EL (cell line): ENCODE measurements around the gene NXT1.
"Not testable (repeated sequence)": the region's sequence is repeated elsewhere in the genome, so short reads cannot be mapped to it uniquely, and the experiment has no call there.

ENCODE experiments used
- DNase-seq: peaks from one replicate; pipeline ENCODE4 v3.0.0-alpha.2; 2016

NXT1 gene

GRCh38 chr20:23350196-23350903 lies at the start of gene NXT1:
Gene NXT1, plus strand, starts transcription at chr20:23350791. Its CDS starts 3,251 bp downstream, at chr20:23354042.
- peak; percentile 99 for DNase-seq

GRCh38 chr20:23301436-23302050 lies 49.0 kb upstream of the NXT1 start:
- no peak for DNase-seq

- no peak for DNase-seq
These were observed 48.2 kb upstream of the NXT1 start for GRCh38 chr20:23302386-23302785.

- DNase-seq = no peak
These were observed 47.8 kb upstream of the NXT1 start for GRCh38 chr20:23302801-23303200.

DNA sequence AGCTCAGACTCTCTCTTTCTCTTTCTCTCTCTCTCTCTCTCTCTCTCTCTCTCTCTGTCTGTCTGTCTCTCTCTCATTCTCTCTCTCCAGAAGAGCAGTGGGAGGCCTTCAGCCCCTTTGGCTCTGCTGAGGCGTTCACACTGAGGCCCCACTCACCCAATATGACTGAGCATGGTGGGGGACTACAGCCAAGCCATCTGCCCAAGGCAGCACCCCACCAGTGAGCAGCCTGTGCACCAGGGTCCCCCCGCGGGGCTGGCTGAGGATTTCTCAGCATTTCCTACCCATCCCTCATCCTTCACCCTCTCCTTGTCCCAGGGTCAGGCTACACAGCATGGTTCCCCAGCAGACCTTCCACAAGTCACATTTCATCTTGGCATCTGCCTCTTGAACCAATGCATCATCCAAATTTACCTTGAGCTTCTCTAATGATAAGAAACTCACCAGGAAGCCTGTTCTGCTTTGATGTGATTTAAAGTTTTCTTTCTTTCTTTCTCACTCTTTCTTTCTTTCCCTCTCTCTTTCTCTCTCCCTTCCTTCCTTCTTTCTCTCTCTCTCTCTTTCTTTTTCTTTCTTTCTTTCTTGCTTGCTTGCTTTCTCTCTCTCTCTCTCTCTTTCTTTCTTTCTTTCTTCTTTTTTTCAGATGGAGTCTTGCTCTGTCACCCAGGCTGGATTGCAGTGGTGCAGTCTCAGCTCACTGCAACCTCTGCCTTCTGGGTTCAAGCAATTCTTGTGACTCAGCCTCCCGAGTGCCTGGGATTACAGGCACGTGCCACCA lies 47.1 kb upstream of the NXT1 start:
- no peak for DNase-seq

DNA sequence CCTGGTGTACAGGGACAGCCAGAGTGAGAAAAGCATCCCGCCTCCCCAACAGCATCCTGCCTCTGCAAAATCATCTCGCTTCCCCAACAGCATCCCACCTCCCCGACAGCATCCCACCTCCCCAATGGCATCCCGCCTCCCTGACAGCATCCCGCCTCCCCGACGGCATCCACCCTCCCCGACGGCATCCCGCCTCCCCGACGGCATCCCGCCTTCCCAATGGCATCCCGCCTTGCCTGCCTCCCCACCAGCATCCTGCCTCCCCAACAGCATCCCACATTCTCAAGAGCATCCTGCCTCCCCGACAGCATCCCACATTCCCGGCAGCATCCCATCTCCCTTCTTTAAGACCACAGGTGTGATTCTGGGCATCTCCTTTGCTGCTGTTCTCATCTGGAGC lies 46.0 kb upstream of the NXT1 start:
- no peak for DNase-seq

- no peak for DNase-seq
These were observed 45.5 kb upstream of the NXT1 start for GRCh38 chr20:23305098-23305497.

DNA sequence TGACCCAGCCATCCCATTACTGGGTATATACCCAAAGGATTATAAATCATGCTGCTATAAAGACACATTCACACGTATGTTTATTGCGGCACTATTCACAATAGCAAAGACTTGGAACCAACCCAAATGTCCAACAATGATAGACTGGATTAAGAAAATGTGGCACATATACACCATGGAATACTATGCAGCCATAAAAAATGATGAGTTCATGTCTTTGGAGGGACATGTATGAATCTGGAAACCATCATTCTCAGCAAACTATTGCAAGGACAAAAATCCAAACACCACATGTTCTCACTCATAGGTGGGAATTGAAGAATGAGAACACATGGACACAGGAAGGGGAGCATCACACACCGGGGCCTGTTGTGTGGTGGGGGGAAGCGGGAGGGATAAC lies 43.2 kb upstream of the NXT1 start:
- DNase-seq = not testable (repeated sequence)

DNA sequence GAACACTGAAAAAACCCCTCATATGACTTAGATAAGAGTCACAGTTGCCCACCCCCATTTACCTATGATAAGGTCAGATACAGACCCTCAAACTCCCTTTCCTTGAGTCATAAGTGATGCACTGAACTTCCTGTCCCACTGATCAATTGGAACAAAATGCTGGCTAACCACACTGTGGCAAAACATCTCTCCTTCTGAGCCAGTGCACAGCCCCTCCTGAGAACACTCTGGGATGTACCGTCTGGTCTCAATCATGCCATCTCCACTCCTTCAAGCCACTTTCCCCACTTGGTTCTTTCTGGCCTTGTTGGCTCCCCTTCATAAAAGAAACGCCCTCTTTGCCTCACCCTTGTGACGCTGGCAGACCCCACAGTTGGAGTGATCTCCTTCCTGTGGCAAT lies 42.6 kb upstream of the NXT1 start:
- DNase-seq = no peak

- DNase-seq = no peak
These were observed 41.7 kb upstream of the NXT1 start for GRCh38 chr20:23308908-23309307.

GRCh38 chr20:23309781-23310180 lies 40.8 kb upstream of the NXT1 start:
- DNase-seq = no peak

GRCh38 chr20:23311947-23312506 lies 38.6 kb upstream of the NXT1 start:
- no peak for DNase-seq

DNA sequence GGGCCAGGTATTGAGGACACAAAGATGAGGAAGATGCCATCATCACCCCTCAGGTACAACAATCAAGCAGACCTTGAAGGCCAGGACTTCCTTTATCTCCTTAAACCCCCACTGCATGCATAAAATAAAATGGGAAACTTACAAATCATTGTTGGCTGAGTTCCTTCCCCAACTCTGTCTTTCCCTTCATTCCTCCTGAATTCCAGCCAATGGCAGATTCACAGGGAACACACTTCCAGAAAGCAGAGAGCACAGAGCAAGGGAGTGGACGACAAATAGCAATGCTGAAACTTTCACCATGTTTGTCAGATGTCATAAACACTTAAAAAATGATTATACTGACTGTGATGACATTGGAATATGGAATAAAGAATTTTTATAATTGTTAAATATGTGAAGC lies 37.3 kb upstream of the NXT1 start:
- DNase-seq = no peak

DNA sequence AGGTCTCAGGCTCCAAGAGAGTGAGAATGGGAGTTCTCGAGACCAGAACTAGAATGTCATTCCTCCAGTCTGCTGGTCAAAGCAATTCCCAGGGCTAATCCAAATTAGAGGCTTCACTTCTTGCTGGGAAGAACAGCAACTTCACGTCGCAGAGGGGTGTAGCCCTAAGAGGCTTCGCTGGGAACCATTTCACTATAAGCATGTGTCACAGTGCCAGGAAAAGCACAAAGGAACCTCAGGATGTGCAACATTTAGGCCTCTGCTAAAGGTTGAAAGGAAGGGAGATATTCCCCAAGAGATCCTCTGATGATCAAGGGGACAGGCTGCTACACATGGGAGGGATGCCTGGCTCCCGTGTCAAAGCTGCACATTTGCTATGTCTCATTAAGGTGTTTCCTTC lies 35.9 kb upstream of the NXT1 start:
- no peak for DNase-seq

GRCh38 chr20:23315099-23315498 lies 35.5 kb upstream of the NXT1 start:
- DNase-seq = no peak

DNA sequence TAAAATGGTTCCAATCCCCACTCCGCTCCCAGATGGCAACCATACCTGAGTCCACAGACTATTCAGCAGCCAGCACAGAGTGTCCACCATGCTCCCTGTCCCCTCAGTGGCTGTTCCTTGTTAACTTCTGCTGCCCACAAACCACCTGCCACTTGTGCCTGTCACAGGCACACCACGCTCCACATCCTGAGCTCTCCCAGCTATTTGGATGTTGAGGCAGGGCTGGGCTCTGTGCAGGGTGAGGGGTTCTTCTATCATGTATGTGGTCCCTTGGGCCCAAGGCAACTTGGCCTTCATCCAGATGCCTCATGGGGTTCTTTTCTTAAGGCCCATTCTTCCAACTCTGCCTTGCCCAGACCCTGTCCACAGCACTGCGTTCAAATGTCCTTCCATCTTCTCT lies 34.0 kb upstream of the NXT1 start:
- DNase-seq = no peak

- no peak for DNase-seq
These were observed 33.5 kb upstream of the NXT1 start for GRCh38 chr20:23317081-23317480.

DNA sequence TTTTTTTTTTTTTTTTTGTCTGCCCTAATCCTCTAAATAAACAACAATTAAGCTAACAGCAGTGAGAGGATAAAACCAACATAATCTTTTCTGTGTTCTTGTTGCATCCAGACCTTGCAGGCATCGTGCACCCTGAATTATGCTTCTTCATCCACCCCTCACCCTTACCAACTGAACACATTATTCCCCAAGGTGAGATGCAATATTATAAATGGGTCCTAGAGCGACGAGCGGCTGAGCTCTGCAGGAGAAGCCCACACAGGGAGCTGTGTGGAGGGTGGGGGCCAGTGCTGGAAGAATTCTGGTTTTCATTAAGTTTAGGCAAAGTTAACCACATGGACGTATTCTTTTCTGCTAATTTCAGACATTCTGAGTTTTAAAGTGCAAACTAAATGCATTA lies 32.2 kb upstream of the NXT1 start:
- DNase-seq = no peak

GRCh38 chr20:23320317-23320716 lies 30.3 kb upstream of the NXT1 start:
- DNase-seq = no peak

- no peak for DNase-seq
These were observed 25.5 kb upstream of the NXT1 start for GRCh38 chr20:23325107-23325506.

- no peak for DNase-seq
These were observed 23.8 kb upstream of the NXT1 start for GRCh38 chr20:23326774-23327173.

DNA sequence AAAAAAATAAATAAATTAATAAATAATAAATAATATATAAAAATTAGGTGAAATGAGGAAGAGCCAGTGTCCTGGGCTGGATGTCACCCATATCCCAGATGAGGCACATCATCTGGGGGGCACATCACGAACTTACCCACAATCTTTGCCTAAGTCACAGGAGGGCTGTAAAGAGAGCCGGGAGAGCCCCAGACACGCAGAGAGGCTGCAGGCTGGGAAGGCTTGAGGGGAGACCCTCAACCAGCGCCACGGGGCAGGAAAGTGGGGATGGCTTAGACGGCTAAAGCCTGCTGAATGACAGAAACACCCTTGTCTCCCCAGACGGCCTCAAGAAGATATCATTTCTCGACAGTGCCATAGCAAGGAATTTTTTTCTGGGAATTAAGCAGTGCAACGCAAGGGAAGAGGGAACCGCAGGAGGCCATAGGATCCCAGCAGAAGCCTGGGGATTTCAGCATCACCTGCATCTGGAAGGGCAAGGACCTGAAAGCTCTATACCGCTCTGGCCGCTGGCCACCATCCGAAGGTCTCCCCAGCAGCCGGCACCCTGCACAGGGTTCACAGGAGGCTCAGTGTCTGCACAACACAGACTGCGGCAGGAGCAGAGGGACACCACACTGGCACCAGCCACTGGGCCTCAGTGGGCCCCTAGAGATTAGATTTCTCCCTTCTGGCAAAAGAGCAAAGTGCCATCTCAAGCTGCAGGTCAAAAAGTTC lies 22.8 kb upstream of the NXT1 start:
- no peak for DNase-seq
